T-helper 22 cell (primary cell): ENCODE measurements around the gene C10orf71.

Experiments
- DNase-seq: peaks from one replicate; pipeline ENCODE4 v3.0.0-alpha.2; 2020; ENCODE audit warnings: low read depth

The C10orf71 gene

GRCh38 chr10:49360271-49361177 is 61.6 kb downstream of the C10orf71 start:
- no peak for DNase-seq

- no peak for DNase-seq
These were observed 62.2 kb downstream of the C10orf71 start for GRCh38 chr10:49361178-49361554.

GRCh38 chr10:49361735-49362568 is 63.0 kb downstream of the C10orf71 start:
- no peak for DNase-seq

- DNase-seq: no peak
These were observed 63.8 kb downstream of the C10orf71 start for GRCh38 chr10:49362596-49363260.

- no peak for DNase-seq
These were observed 64.5 kb downstream of the C10orf71 start for GRCh38 chr10:49363309-49364031.

GRCh38 chr10:49364051-49364450 is 65.1 kb downstream of the C10orf71 start:
- no peak for DNase-seq

- DNase-seq: no peak
These were observed 65.8 kb downstream of the C10orf71 start for GRCh38 chr10:49364747-49365146.

GRCh38 chr10:49365275-49365674 is 66.3 kb downstream of the C10orf71 start:
- DNase-seq: no peak

GRCh38 chr10:49365675-49366415 is 66.9 kb downstream of the C10orf71 start:
- no peak for DNase-seq

GRCh38 chr10:49366460-49366859 is 67.5 kb downstream of the C10orf71 start:
- no peak for DNase-seq

- no peak for DNase-seq
These were observed 68.6 kb downstream of the C10orf71 start for GRCh38 chr10:49367600-49367999.

GRCh38 chr10:49368256-49368655 is 69.3 kb downstream of the C10orf71 start:
- no peak for DNase-seq

- DNase-seq: no peak
These were observed 70.5 kb downstream of the C10orf71 start for GRCh38 chr10:49369216-49370162.

- no peak for DNase-seq
These were observed 71.5 kb downstream of the C10orf71 start for GRCh38 chr10:49370326-49371100.

- no peak for DNase-seq
These were observed 73.0 kb downstream of the C10orf71 start for GRCh38 chr10:49371967-49372366.

GRCh38 chr10:49373361-49373760 is 74.4 kb downstream of the C10orf71 start:
- DNase-seq: no peak

GRCh38 chr10:49374740-49375139 is 75.8 kb downstream of the C10orf71 start:
- DNase-seq: no peak

GRCh38 chr10:49375611-49376010 is 76.6 kb downstream of the C10orf71 start:
- no peak for DNase-seq
